ENCODE data around the gene WDR41.

DNA sequence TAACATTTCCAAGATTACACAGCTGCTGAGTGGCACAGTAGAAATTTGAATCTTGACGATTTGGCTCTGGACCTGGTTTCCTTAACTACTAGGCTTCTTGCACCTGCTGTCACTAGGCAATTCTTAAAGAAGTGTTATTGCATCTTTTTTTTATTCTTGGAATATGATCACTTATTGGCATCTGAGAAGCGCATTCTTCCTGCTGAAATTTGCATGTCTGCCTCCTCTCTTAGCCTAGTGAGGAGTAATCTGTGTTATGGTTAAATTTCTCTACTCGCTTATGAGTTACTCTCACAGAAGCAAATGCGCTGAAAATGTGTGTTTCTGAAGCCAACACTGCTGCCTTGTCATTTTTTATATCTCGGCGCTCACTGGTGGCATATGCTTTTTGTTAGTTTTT, 89.3 kb downstream of the WDR41 start:
- TF ChIP-seq, protein P1, sequence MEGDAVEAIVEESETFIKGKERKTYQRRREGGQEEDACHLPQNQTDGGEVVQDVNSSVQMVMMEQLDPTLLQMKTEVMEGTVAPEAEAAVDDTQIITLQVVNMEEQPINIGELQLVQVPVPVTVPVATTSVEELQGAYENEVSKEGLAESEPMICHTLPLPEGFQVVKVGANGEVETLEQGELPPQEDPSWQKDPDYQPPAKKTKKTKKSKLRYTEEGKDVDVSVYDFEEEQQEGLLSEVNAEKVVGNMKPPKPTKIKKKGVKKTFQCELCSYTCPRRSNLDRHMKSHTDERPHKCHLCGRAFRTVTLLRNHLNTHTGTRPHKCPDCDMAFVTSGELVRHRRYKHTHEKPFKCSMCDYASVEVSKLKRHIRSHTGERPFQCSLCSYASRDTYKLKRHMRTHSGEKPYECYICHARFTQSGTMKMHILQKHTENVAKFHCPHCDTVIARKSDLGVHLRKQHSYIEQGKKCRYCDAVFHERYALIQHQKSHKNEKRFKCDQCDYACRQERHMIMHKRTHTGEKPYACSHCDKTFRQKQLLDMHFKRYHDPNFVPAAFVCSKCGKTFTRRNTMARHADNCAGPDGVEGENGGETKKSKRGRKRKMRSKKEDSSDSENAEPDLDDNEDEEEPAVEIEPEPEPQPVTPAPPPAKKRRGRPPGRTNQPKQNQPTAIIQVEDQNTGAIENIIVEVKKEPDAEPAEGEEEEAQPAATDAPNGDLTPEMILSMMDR (IDR thresholded peaks at IDR 0.05; ENCODE audit: poor library complexity, severe bottlenecking) = no peak
- no peak for TF ChIP-seq EZH2 (IDR thresholded peaks at IDR 0.05; ENCODE audit: borderline replicate concordance, insufficient read depth, low read length, poor library complexity, severe bottlenecking)
